ENCODE results near the gene PROSER1. TPM values are rescaled to one million over a fixed set of nuclear protein-coding genes. Genes with fewer than 3 reads are reported as not detected.

The PROSER1 gene
- total RNA-seq, 1 experiment from 2014 or later: 33.5 TPM

- no peak for TF ChIP-seq ELF1 (IDR thresholded peaks at IDR 0.05; ENCODE audit: borderline replicate concordance, low read depth)
- no peak for TF ChIP-seq CTCF (IDR thresholded peaks at IDR 0.05 in 2 of 3, conservative IDR thresholded peaks at IDR 0.05 in 1 of 3; ENCODE audit: borderline replicate concordance in 1 of 3, insufficient read depth in 1 of 3, low read depth in 2 of 3, low read length in 2 of 3)
These were observed 6.6 kb upstream of the PROSER1 start (continued) for GRCh38 chr13:39044536-39044935.

- no peak overlapping the region for H2AFZ ChIP-seq (ENCODE audit: low read depth, low read length, poor library complexity, severe bottlenecking)
- ATAC-seq: no peak
- H3K4me3 ChIP-seq (replicated peaks in 1 of 2; ENCODE audit: low read depth in 1 of 2, low read length in 2 of 2): no peak overlapping the region
- H3K27ac ChIP-seq (ENCODE audit: low read depth, low read length): no peak overlapping the region
- H3K36me3 ChIP-seq (ENCODE audit: control insufficient read depth in 1 of 2, insufficient read depth in 2 of 2, low read length in 2 of 2): no peaks in the 10 kb centered on the region
- TF ChIP-seq CTCF (IDR thresholded peaks at IDR 0.05 in 2 of 3, conservative IDR thresholded peaks at IDR 0.05 in 1 of 3; ENCODE audit: borderline replicate concordance in 1 of 3, insufficient read depth in 1 of 3, low read depth in 2 of 3, low read length in 2 of 3): no peak
- no peak for TF ChIP-seq TCF7L2 (IDR thresholded peaks at IDR 0.05; ENCODE audit: borderline replicate concordance, extremely low read depth, insufficient read depth, insufficient read length)
- no peak for TF ChIP-seq EGR1 (IDR thresholded peaks at IDR 0.05; ENCODE audit: low read depth)
- TF ChIP-seq ZFX (IDR thresholded peaks at IDR 0.05): no peak
- no peak for TF ChIP-seq POLR2AphosphoS5 (IDR thresholded peaks at IDR 0.05; ENCODE audit: low read depth, low read length)
- TF ChIP-seq EZH2 (IDR thresholded peaks at IDR 0.05): no peak
- no peak for TF ChIP-seq REST (IDR thresholded peaks at IDR 0.05; ENCODE audit: low read depth)
- peaks cover 28% of the 10 kb centered on the region for H3K79me2 ChIP-seq (ENCODE audit: insufficient read depth, low read length)
- RAD21 ChIA-PET (ENCODE audit: low non-redundant PET in 1 of 2, low total read pairs in 2 of 2, uncharacterized antibody in 2 of 2, unreplicated experiment in 2 of 2): no interaction called here
- no peaks in the 10 kb centered on the region for H3K9me3 ChIP-seq (ENCODE audit: control insufficient read depth in 1 of 2, insufficient read depth in 1 of 2, low read depth in 1 of 2, low read length in 2 of 2)
- CTCF ChIA-PET: no interaction called here
- H4K20me1 ChIP-seq (ENCODE audit: insufficient read depth): no peaks in the 10 kb centered on the region
- no peak overlapping the region for H3K4me2 ChIP-seq (ENCODE audit: low read length)
- intact Hi-C loops (cut with micrococcal nuclease): no loop called here
- H3K27me3 ChIP-seq (ENCODE audit: insufficient read depth, low read length): no peaks in the 10 kb centered on the region
- no TSS peak for BruUV-seq (replicated peaks)
- H3K9me2 ChIP-seq (ENCODE audit: insufficient read depth): no peaks in the 10 kb centered on the region
- no peak overlapping the region for H3K9ac ChIP-seq (ENCODE audit: low read length)
- no peak for DNase-seq (ENCODE audit: low read depth, low spot score)
- POLR2A ChIA-PET: no interaction called here
- H3K4me1 ChIP-seq (ENCODE audit: control insufficient read depth in 1 of 2, insufficient read depth in 2 of 2, low read length in 2 of 2): peaks cover 0 to 25% of the 10 kb centered on the region in 2 experiments; a peak in 3 of 4 replicates
These were observed 2.3 kb upstream of the PROSER1 start for GRCh38 chr13:39040206-39040605.
